CD4-positive, alpha-beta memory T cell (primary cell): Measurements from ENCODE around the gene GPR18. TPM values are rescaled to one million over a fixed set of nuclear protein-coding genes. Genes with fewer than 3 reads are reported as not detected.

Source experiments
- CTCF ChIA-PET: fragments of 350-600 bp; sonication (Branson Sonifier 250); formaldehyde crosslinking; loops from one replicate; lab custom pipeline; 2021; ENCODE audit warnings: inconsistent platforms; ENCODE audit not compliant: partially characterized antibody; lab: Charles Lee
- POLR2A ChIA-PET: fragments of 350-600 bp; sonication (Branson Sonifier 250); formaldehyde crosslinking; loops from one replicate; lab custom pipeline; 2021; ENCODE audit not compliant: partially characterized antibody; lab: Charles Lee
- DNase-seq, 5 donors: peaks; one replicate each; pipeline versions ENCODE4 v3.0.0 to v3.0.0-alpha.2; 2020 to 2022; ENCODE audit warnings: mixed read lengths in 1 of 5
- H3K27ac ChIP-seq: one replicate; pipeline ENCODE4 v1.7.0; 2013; ENCODE audit warnings: low read depth, low read length
- H3K27me3 ChIP-seq: 2 replicates; pipeline ENCODE4 v1.7.0; 2013; ENCODE audit warnings: mild to moderate bottlenecking, low read length, moderate library complexity; ENCODE audit not compliant: insufficient read depth
- H3K36me3 ChIP-seq: 2 replicates; pipeline ENCODE4 v1.7.0; 2013; ENCODE audit warnings: mild to moderate bottlenecking, low read length, moderate library complexity; ENCODE audit not compliant: insufficient read depth
- H3K4me1 ChIP-seq: 2 replicates; pipeline ENCODE4 v1.7.0; 2013; ENCODE audit warnings: mild to moderate bottlenecking, low read length, moderate library complexity; ENCODE audit not compliant: insufficient read depth
- H3K4me3 ChIP-seq, 2 donors: one replicate each; pipeline ENCODE4 v1.7.0; 2013; ENCODE audit warnings: low read length in 2 of 2, mild to moderate bottlenecking in 1 of 2
- H3K9me3 ChIP-seq, 2 donors: one replicate each; pipeline ENCODE4 v1.7.0; 2013; ENCODE audit warnings: low read length in 2 of 2, control low read depth in 1 of 2; ENCODE audit not compliant: control insufficient read depth in 1 of 2
- H3K27ac Mint-ChIP-seq, 7 donors: one replicate each; pipeline ENCODE4 v1.8.0; 2020 to 2021; ENCODE audit warnings: mixed read lengths in 7 of 7, mild to moderate bottlenecking in 6 of 7, inconsistent platforms in 3 of 7, moderate library complexity in 3 of 7
- H3K27me3 Mint-ChIP-seq, 2 donors: one replicate each; pipeline ENCODE4 v1.8.0; 2020 to 2021; ENCODE audit warnings: mixed read lengths in 2 of 2
- H3K36me3 Mint-ChIP-seq, 2 donors: one replicate each; pipeline ENCODE4 v1.8.0; 2020 to 2021; ENCODE audit warnings: mixed read lengths in 2 of 2, inconsistent platforms in 1 of 2, mild to moderate bottlenecking in 1 of 2
- H3K4me1 Mint-ChIP-seq, 4 donors: one replicate each; pipeline ENCODE4 v1.8.0; 2020 to 2021; ENCODE audit warnings: mixed read lengths in 4 of 4, mild to moderate bottlenecking in 1 of 4
- H3K4me3 Mint-ChIP-seq, 8 donors: one replicate each; pipeline ENCODE4 v1.8.0; 2020 to 2021; ENCODE audit warnings: mixed read lengths in 8 of 8, mild to moderate bottlenecking in 7 of 8, moderate library complexity in 6 of 8, inconsistent platforms in 3 of 8
- H3K9me3 Mint-ChIP-seq, 8 donors: one replicate each; pipeline ENCODE4 v1.8.0; 2020 to 2021; ENCODE audit warnings: mixed read lengths in 8 of 8, mild to moderate bottlenecking in 5 of 8, inconsistent platforms in 3 of 8, moderate library complexity in 1 of 8
- intact Hi-C: fragments of 100-400 bp; cut with micrococcal nuclease; formaldehyde crosslinking; loops from one replicate; pipeline ENCODE4 v1.15.1; 2023
- polyA plus RNA-seq, 2 donors: library from polyadenylated mRNA; unstranded; fragments of 300-500 nt; fragmentation: Illumina TruSeq; gene quantifications; one replicate each; pipeline ENCODE4 v1.2.3, GENCODE V29; 2021
- total RNA-seq, 2 experiments: library from RNA; stranded (reverse); gene quantifications; one replicate each; pipeline ENCODE4 v1.2.3, GENCODE V29; 2021

GPR18 gene
- total and polyA plus RNA-seq, 4 experiments from 2014 or later = 21.5 to 29.5 (median 22.9) TPM

DNA sequence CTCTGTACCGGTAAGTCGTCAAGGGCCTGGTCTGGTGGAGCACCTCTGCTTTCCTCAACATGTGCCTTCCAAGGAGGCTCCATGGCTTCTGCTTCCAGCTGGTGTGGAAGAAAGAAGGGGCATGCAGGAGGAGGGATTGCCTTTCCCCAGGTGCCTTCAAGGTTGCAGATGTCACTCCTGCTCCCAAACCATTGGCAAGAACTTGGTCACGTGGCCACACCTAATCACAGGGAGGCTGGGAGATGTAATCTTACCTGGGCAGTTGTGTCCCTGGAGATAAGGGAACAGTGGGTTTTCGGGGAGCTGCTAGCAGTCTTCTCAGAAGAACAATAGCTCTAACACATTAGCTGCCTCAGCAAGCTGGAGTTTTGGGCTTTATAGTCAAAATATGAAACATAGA is 9.7 kb upstream of the GPR18 start:
- no peak for DNase-seq
- Mint-ChIP-seq H3K36me3 (peaks cover 14 to 21% of the 10 kb centered on the region in 2 donors), H3K27me3 (no peaks in the 10 kb centered on the region), H3K27ac (peak overlapping the region in 4 of 7 donors; percentile 15 to 59 (median 37)), H3K4me1 (peaks cover 44 to 72% (median 58%) of the 10 kb centered on the region in 4 donors), H3K4me3 (no peak overlapping the region), H3K9me3 (peaks cover 0 to 11% (median 5%) of the 10 kb centered on the region in 8 donors)
- H3K36me3 ChIP-seq = no peaks in the 10 kb centered on the region
- H3K27me3 ChIP-seq = no peaks in the 10 kb centered on the region
- H3K27ac ChIP-seq = no peak overlapping the region
- no peaks in the 10 kb centered on the region for H3K9me3 ChIP-seq
- intact Hi-C loops = loop anchor here (5.0 to 10.0 kb wide), 4 partner anchors 234 to 1247 kb away; partner anchors contain the start of gene TM9SF2
- H3K4me1 ChIP-seq = peaks cover 61% of the 10 kb centered on the region
- H3K4me3 ChIP-seq = no peak overlapping the region
- CTCF ChIA-PET = interaction anchor here (0.8 to 15.1 kb wide), 17 partner anchors 10 to 238 kb away, joined by 3 to 567 read pairs (median 23); partner anchors contain the start of genes GPR18, GPR183 and UBAC2
- POLR2A ChIA-PET = interaction anchor here (1.2 to 9.6 kb wide), 7 partner anchors 16 to 166 kb away, joined by 3 to 349 read pairs (median 10); partner anchors contain the start of genes GPR183 and UBAC2

DNA sequence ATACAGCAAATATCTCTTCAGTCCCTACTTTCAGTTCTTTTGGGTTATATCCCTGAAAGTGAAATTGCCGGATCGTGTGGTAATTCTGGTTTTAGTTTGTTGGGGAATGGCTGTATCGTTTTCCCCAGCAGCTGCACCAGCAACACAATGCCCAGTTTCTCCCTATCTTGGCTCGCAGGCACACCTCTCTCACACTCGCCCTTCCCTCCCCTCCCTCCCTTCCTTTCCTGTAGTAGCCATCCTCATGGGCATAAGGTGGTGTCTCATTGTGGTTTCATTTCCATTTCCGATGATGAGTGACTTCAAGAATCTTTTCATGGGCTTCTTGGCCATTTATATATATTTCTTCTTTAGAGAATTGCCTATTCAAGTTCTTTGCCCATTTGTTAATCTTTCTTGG is 8.6 kb upstream of the GPR18 start:
- CTCF ChIA-PET = interaction anchor here (0.7 to 15.1 kb wide), 36 partner anchors 8 to 349 kb away, joined by 3 to 567 read pairs (median 5); partner anchors contain the start of genes GPR18, GPR183 and UBAC2
- Mint-ChIP-seq H3K27me3 (no peaks in the 10 kb centered on the region), H3K9me3 (no peaks in the 10 kb centered on the region), H3K36me3 (peaks cover 5 to 19% of the 10 kb centered on the region in 2 donors), H3K4me1 (peaks cover 41 to 69% (median 55%) of the 10 kb centered on the region in 4 donors), H3K4me3 (no peak overlapping the region), H3K27ac (peak overlapping the region in 4 of 7 donors; percentile 24 to 68 (median 44))
- Histone ChIP-seq H3K27me3 (no peaks in the 10 kb centered on the region), H3K9me3 (no peaks in the 10 kb centered on the region), H3K36me3 (no peaks in the 10 kb centered on the region), H3K4me3 (no peak overlapping the region), H3K27ac (no peak overlapping the region), H3K4me1 (peaks cover 53% of the 10 kb centered on the region)
- POLR2A ChIA-PET = interaction anchor here (0.8 to 3.9 kb wide), 12 partner anchors 9 to 170 kb away, joined by 3 to 75 read pairs (median 3); partner anchors contain the start of gene UBAC2
- intact Hi-C loops = loop anchor here (1.0 to 10.0 kb wide), 6 partner anchors 71 to 1248 kb away; partner anchors contain the start of gene TM9SF2
- no peak for DNase-seq

DNA sequence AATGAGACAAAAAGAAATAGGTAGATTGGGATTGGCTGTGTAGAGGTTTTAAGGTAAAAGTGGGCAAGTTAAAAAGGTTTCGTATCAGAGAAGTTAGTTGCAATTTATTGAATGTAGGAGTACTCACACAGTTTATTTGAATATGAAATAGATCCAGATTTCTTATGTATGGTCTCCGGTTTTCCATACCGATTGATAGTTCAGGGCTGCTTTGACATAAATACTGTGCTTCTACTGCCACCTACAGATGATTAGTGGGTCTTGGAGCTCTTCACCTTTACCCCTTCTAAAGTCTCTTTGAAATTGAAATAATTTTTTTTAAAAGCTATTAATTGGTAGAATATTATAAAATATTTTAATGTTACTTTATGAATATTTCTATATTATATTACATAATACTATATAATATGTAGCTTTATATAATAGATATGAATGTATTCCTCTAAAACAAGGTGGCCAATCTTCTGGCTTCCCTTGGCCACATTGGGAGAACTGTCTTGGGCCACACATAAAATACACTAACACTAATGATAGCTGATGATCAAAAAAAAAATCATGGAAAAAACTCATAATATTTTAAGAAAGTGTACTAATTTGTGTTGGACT is 7.7 kb upstream of the GPR18 start:
- H3K27me3 Mint-ChIP-seq = no peaks in the 10 kb centered on the region
- H3K27ac ChIP-seq = peak overlapping the region; percentile 26
- no peaks in the 10 kb centered on the region for H3K9me3 ChIP-seq
- CTCF ChIA-PET = interaction anchor here (0.6 to 15.1 kb wide), 55 partner anchors 8 to 426 kb away, joined by 3 to 567 read pairs (median 4); partner anchors contain the start of genes GPR18, GPR183 and UBAC2
- H3K36me3 ChIP-seq = no peaks in the 10 kb centered on the region
- peaks cover 5 to 23% of the 10 kb centered on the region in 2 donors for H3K36me3 Mint-ChIP-seq
- intact Hi-C loops = loop anchor here (1.0 to 10.0 kb wide), 7 partner anchors 27 to 1249 kb away; partner anchors contain the start of gene TM9SF2
- peaks cover 38 to 69% (median 53%) of the 10 kb centered on the region in 4 donors for H3K4me1 Mint-ChIP-seq
- no peak overlapping the region for H3K4me3 ChIP-seq
- H3K9me3 Mint-ChIP-seq = no peaks in the 10 kb centered on the region
- peak; percentile 50 to 70 (median 66) for DNase-seq
- H3K27me3 ChIP-seq = no peaks in the 10 kb centered on the region
- peaks cover 47% of the 10 kb centered on the region for H3K4me1 ChIP-seq
- peak overlapping the region in 6 of 8 donors; percentile 5 to 69 (median 49) for H3K4me3 Mint-ChIP-seq
- H3K27ac Mint-ChIP-seq = peak overlapping the region; percentile 62 to 92 (median 87)
- POLR2A ChIA-PET = interaction anchor here (0.6 to 3.9 kb wide), 19 partner anchors 9 to 171 kb away, joined by 3 to 75 read pairs (median 4); partner anchors contain the start of genes GPR183 and UBAC2

DNA sequence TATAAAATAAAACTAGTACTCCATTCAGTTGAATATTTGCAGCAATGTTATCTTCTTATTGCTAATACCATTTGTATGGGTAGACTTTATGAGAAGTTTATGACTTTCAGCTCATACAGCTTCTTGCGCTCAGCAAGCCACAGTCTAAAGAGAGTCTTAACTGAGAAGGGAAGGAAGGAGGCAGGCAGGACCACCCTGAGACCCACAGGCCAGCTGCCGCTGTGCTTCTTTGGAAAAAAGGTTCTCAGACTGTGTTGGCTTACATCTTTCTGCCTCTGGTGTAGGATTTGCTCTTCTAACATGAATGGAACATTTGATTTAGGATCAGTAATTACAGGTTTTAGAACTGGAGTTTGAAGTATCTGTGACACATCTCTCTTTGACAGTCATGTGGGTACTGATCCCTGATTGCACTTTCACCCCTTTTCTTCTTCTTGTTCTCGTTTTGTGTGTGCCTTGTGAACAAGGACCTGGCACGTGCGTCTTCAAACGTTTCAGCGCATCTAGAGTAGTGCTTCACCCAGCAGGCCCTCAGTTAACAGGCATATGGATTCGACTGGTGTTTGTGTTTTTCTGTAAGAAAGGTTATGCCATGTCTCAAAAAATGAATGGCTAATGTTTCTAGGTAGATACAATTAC is 7.1 kb upstream of the GPR18 start:
- H3K9me3 ChIP-seq = no peaks in the 10 kb centered on the region
- no peak for DNase-seq
- no peak overlapping the region for H3K4me3 ChIP-seq
- Mint-ChIP-seq H3K36me3 (peaks cover 5 to 23% of the 10 kb centered on the region in 2 donors), H3K27ac (peak overlapping the region; percentile 62 to 92 (median 87)), H3K4me3 (peak overlapping the region in 4 of 8 donors; percentile 5 to 69 (median 52)), H3K4me1 (peaks cover 33 to 69% (median 50%) of the 10 kb centered on the region in 4 donors), H3K27me3 (no peaks in the 10 kb centered on the region), H3K9me3 (no peaks in the 10 kb centered on the region)
- POLR2A ChIA-PET = interaction anchor here (0.9 to 3.9 kb wide), 16 partner anchors 23 to 172 kb away, joined by 3 to 75 read pairs (median 5); partner anchors contain the start of genes GPR183 and UBAC2
- H3K27ac ChIP-seq = peak overlapping the region; percentile 26
- CTCF ChIA-PET = interaction anchor here (0.7 to 15.1 kb wide), 41 partner anchors 9 to 425 kb away, joined by 3 to 567 read pairs (median 4); partner anchors contain the start of genes GPR183 and UBAC2
- peaks cover 44% of the 10 kb centered on the region for H3K4me1 ChIP-seq
- H3K27me3 ChIP-seq = no peaks in the 10 kb centered on the region
- intact Hi-C loops = loop anchor here (2.0 to 10.0 kb wide), 5 partner anchors 26 to 1250 kb away; partner anchors contain the start of gene TM9SF2
- no peaks in the 10 kb centered on the region for H3K36me3 ChIP-seq

DNA sequence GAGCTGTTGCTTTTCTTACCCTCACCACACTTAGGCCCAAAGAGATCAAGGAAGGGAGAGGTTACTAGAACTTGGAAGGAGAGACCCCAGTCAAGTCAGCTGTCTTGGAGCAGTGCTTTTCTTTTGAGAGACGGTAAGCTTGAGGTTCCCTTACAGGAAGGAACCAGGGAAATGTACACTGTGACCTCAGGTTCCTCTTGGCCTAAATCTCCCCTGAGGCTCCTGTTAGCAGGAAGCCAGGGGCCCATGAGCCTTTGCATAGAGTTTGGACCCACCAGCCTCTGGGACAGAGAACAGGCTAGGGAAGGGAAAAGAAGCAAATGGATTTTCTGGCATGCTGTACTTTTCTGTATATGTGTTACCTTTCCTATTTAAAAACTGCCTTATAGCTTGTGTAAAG is 5.9 kb upstream of the GPR18 start:
- Histone ChIP-seq H3K27ac (peak overlapping the region; percentile 39), H3K27me3 (no peaks in the 10 kb centered on the region), H3K4me3 (no peak overlapping the region), H3K9me3 (no peaks in the 10 kb centered on the region), H3K36me3 (no peaks in the 10 kb centered on the region), H3K4me1 (peaks cover 50% of the 10 kb centered on the region)
- intact Hi-C loops = loop anchor here (2.0 to 10.0 kb wide), 3 partner anchors 25 to 1251 kb away; no protein-coding TSS in a partner anchor
- H3K4me1 Mint-ChIP-seq = peaks cover 43 to 70% (median 55%) of the 10 kb centered on the region in 4 donors
- peak overlapping the region; percentile 59 to 92 (median 88) for H3K27ac Mint-ChIP-seq
- H3K4me3 Mint-ChIP-seq = peak overlapping the region in 7 of 8 donors; percentile 17 to 74 (median 47)
- peaks cover 0 to 2% (median 0%) of the 10 kb centered on the region in 8 donors for H3K9me3 Mint-ChIP-seq
- DNase-seq = no peak
- H3K36me3 Mint-ChIP-seq = peaks cover 5 to 25% of the 10 kb centered on the region in 2 donors
- ChIA-PET CTCF (interaction anchor here (0.7 to 15.1 kb wide), 11 partner anchors 8 to 395 kb away, joined by 3 to 567 read pairs (median 13); partner anchors contain the start of genes GPR183 and UBAC2), POLR2A (interaction anchor here (0.8 to 3.9 kb wide), 15 partner anchors 17 to 237 kb away, joined by 3 to 75 read pairs (median 5); partner anchors contain the start of genes GPR183 and UBAC2)
- no peaks in the 10 kb centered on the region for H3K27me3 Mint-ChIP-seq

DNA sequence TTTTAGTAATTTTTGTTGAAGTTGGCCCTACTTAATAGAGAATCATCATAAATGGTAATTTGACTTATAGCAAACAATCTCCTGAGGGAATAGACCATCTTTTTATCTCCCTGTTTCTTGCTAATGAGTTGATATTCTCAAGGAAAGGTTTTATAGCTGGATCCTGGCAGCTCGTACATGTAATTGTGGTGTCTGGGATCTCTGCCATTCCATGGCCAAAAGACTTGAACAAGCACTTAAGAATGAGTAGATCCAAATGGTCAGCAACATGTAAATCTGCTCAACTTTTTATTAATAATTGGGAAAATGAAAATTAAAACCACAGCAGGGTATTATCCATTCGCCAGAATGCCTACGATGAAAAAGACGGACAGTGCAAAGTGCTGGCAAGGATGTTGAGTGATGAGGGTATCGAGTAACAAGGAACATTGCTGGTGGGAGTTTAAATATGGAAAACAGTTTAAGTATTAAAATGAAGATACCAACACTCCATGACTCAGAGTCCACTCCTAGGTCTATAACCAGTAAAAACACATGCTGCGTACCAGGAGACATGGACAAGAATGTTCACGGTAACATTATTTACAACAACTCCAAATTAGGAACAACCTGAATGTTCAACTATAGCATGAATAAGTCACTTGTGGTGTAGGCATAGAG is 5.1 kb upstream of the GPR18 start:
- no peak overlapping the region for H3K4me3 ChIP-seq
- H3K27me3 ChIP-seq = no peaks in the 10 kb centered on the region
- no peaks in the 10 kb centered on the region for H3K9me3 ChIP-seq
- no peaks in the 10 kb centered on the region for H3K27me3 Mint-ChIP-seq
- no peak for DNase-seq
- peak overlapping the region in 6 of 8 donors; percentile 18 to 74 (median 54) for H3K4me3 Mint-ChIP-seq
- ChIA-PET CTCF (interaction anchor here (1.2 to 15.1 kb wide), 8 partner anchors 32 to 394 kb away, joined by 3 to 567 read pairs (median 162); partner anchors contain the start of gene UBAC2), POLR2A (interaction anchor here (0.7 to 3.9 kb wide), 11 partner anchors 19 to 219 kb away, joined by 3 to 75 read pairs (median 4); partner anchors contain the start of genes GPR183 and UBAC2)
- H3K27ac ChIP-seq = peak overlapping the region; percentile 39
- peak overlapping the region; percentile 54 to 92 (median 87) for H3K27ac Mint-ChIP-seq
- peaks cover 0 to 2% (median 0%) of the 10 kb centered on the region in 8 donors for H3K9me3 Mint-ChIP-seq
- H3K36me3 ChIP-seq = no peaks in the 10 kb centered on the region
- H3K36me3 Mint-ChIP-seq = peaks cover 0 to 20% of the 10 kb centered on the region in 2 donors
- H3K4me1 Mint-ChIP-seq = peaks cover 43 to 72% (median 57%) of the 10 kb centered on the region in 4 donors
- intact Hi-C loops = loop anchor here (10.0 kb wide), 2 partner anchors 358 to 1252 kb away; no protein-coding TSS in a partner anchor
- H3K4me1 ChIP-seq = peaks cover 56% of the 10 kb centered on the region
